T-cell (primary cell): ENCODE measurements around the gene KANSL3. TPM values are rescaled to one million over a fixed set of nuclear protein-coding genes. Genes with fewer than 3 reads are reported as not detected.
"Not testable (repeated sequence)": the region's sequence is repeated elsewhere in the genome, so short reads cannot be mapped to it uniquely, and the experiment has no call there.

Experiments
- ATAC-seq, 4 experiments: fragments of 200-7000 bp in 3 of 4; fragments of 150-1000 bp in 1 of 4; cut with Tn5 transposase; replicated peaks in 1 of 4; 1 replicate in 3 of 4; 2 replicates in 1 of 4; pipeline ENCODE4 v1.10.0; 2021; ENCODE audit warnings: moderate library complexity in 3 of 4, mild to moderate bottlenecking in 2 of 4, moderate number of reproducible peaks in 1 of 4
- CTCF ChIA-PET, 2 donors: fragments of 300-600 bp; sonication (Branson Sonifier 250); formaldehyde crosslinking; loops; one replicate each; lab custom pipeline; 2022; ENCODE audit warnings: antibody characterized with exemption in 2 of 2; lab: Charles Lee
- POLR2A ChIA-PET, 2 donors: fragments of 300-600 bp; sonication (Branson Sonifier 250); formaldehyde crosslinking; loops; one replicate each; lab custom pipeline; 2022; ENCODE audit warnings: antibody characterized with exemption in 2 of 2; lab: Charles Lee
- DNase-seq, 35 experiments: peaks; one replicate each; pipeline versions ENCODE4 v3.0.0 to v3.0.0-alpha.2; 2013 to 2023
- H3K27ac ChIP-seq: one replicate; pipeline ENCODE4 v1.5.1; 2013; ENCODE audit warnings: low read length
- H3K27me3 ChIP-seq, 2 experiments: replicated peaks in 1 of 2; 1 replicate in 1 of 2; 2 replicates in 1 of 2; pipeline versions ENCODE4 v1.6.1 to v1.7.0; 2013; ENCODE audit warnings: low read length in 1 of 2, mixed read lengths in 1 of 2; ENCODE audit not compliant: control insufficient read depth in 2 of 2, insufficient read depth in 2 of 2; ENCODE audit errors: extremely low read depth in 1 of 2
- H3K36me3 ChIP-seq, 2 donors: 1 replicate in 1 of 2; 2 replicates in 1 of 2; pipeline versions ENCODE4 v1.6.1 to v1.7.0; 2013; ENCODE audit warnings: low read length in 1 of 2; ENCODE audit not compliant: control insufficient read depth in 2 of 2, insufficient read depth in 1 of 2; ENCODE audit errors: extremely low read depth in 1 of 2
- H3K4me1 ChIP-seq, 2 experiments: 1 replicate in 1 of 2; 2 replicates in 1 of 2; pipeline versions ENCODE4 v1.6.1 to v1.7.0; 2013; ENCODE audit warnings: low read length in 2 of 2, mixed read lengths in 1 of 2; ENCODE audit not compliant: insufficient read depth in 2 of 2, control insufficient read depth in 1 of 2; ENCODE audit errors: extremely low read depth in 1 of 2
- H3K4me3 ChIP-seq, 2 donors: 1 replicate in 1 of 2; 2 replicates in 1 of 2; pipeline versions ENCODE4 v1.5.1 to v1.7.0; 2013; ENCODE audit warnings: mild to moderate bottlenecking in 2 of 2, low read length in 1 of 2, moderate library complexity in 1 of 2; ENCODE audit not compliant: control insufficient read depth in 1 of 2; ENCODE audit errors: extremely low read depth in 1 of 2
- H3K9me3 ChIP-seq: 2 replicates; pipeline ENCODE4 v1.7.0; 2013
- H3K27ac Mint-ChIP-seq, 2 donors: one replicate each; pipeline ENCODE4 v1.8.0; 2020 to 2021; ENCODE audit warnings: mild to moderate bottlenecking in 2 of 2, mixed read lengths in 2 of 2
- H3K27me3 Mint-ChIP-seq, 2 donors: one replicate each; pipeline ENCODE4 v1.8.0; 2021 to 2022; ENCODE audit warnings: mixed read lengths in 2 of 2
- H3K36me3 Mint-ChIP-seq: one replicate; pipeline ENCODE4 v1.8.0; 2021; ENCODE audit warnings: mixed read lengths
- H3K4me1 Mint-ChIP-seq, 3 donors: one replicate each; pipeline ENCODE4 v1.8.0; 2020 to 2022; ENCODE audit warnings: mixed read lengths in 3 of 3, mild to moderate bottlenecking in 1 of 3
- H3K4me3 Mint-ChIP-seq, 3 donors: one replicate each; pipeline ENCODE4 v1.8.0; 2020 to 2022; ENCODE audit warnings: mild to moderate bottlenecking in 3 of 3, mixed read lengths in 3 of 3, moderate library complexity in 3 of 3
- H3K9me3 Mint-ChIP-seq, 3 donors: one replicate each; pipeline ENCODE4 v1.8.0; 2020 to 2022; ENCODE audit warnings: mixed read lengths in 3 of 3
- WGBS: methylation state at CpG from one replicate; pipeline ENCODE4 v1.1.5; 2013; ENCODE audit warnings: missing lambda C conversion rate; ENCODE audit not compliant: insufficient coverage; 5-methylcytosine and 5-hydroxymethylcytosine counted together
- total RNA-seq, 35 experiments: library from RNA in 6 of 35; stranded (reverse) in 6 of 35; fragments of 120-200 nt in 1 of 35; gene quantifications; one replicate each; pipeline versions ENCODE4 v1.2.1 to v1.2.4 and lab custom pipeline; 2013 to 2026

The KANSL3 gene
- total RNA-seq, 5 donors from 2014 or later (not counting 1 experiment from before 2014, with no cell fraction given) = 55.1 to 67.6 (median 60.2) TPM

DNA sequence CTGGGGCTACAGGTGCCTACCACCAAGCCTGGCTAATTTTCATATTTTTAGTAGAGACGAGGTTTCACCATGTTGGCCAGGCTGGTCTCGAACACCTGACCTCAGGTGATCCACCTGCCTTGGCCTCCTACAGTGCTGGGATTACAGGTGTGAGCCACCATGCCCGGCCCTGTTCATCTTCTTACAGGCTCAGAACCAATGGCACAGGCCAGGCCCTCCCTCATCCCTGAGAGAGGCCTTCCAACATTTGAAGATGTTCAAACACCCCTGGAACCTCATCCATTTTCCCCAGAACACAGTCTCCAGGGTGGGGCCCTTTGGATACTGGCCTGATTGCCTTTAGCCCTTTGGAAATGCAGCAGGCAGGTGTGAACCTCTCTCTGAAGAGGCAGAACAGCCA, 27.6 kb upstream of the KANSL3 start:
- H3K27me3 Mint-ChIP-seq, H3K27ac ChIP-seq, ATAC-seq, H3K9me3 Mint-ChIP-seq, H3K36me3 ChIP-seq, H3K4me1 ChIP-seq, H3K27ac Mint-ChIP-seq, DNase-seq, H3K4me3 Mint-ChIP-seq, H3K4me1 Mint-ChIP-seq, CTCF ChIA-PET, H3K4me3 ChIP-seq, H3K9me3 ChIP-seq, H3K36me3 Mint-ChIP-seq: not testable (repeated sequence)
- 87% methylated on average over 3 of the region's 3 CpGs for WGBS
- POLR2A ChIA-PET = interaction anchor here in 1 of 2 donors (0.5 to 0.6 kb wide), 2 partner anchors 138 to 967 kb away, joined by 3 to 4 read pairs; no protein-coding TSS in a partner anchor
- H3K27me3 ChIP-seq = peaks cover 0 to 14% of the 10 kb centered on the region in 2 experiments

DNA sequence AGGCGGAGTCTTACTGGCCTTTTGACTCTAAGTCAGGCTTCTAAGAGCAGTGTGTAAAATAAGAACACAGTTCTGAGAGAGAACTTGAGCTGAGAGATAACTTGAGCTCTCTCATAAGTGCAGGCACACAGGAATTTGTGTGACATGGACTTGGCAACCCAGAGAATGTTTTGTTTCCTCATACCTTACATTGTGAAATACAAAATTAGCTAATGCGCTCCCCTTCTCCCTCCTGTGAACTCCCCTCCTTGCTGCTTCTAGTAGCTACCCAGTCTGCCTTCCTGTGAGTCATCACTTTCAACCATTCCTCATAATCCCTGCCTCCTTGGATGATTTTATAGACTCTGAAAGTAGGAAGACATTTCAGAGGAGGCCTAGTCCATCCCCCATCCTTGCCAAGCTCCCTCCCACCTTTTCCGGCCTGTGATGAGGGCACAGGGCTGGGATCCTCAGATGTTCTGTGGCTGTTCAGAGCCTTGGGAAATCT, 27.0 kb upstream of the KANSL3 start:
- Histone ChIP-seq H3K27me3 (peaks cover 0 to 14% of the 10 kb centered on the region in 2 experiments), H3K9me3 (no peaks in the 10 kb centered on the region), H3K27ac (no peak overlapping the region), H3K4me1 (no peaks in the 10 kb centered on the region), H3K36me3 (no peaks in the 10 kb centered on the region), H3K4me3 (no peak overlapping the region)
- Mint-ChIP-seq H3K27me3 (peaks cover 4 to 6% of the 10 kb centered on the region in 2 donors), H3K4me3 (no peak overlapping the region), H3K9me3 (peaks cover 0 to 4% (median 0%) of the 10 kb centered on the region in 3 donors), H3K4me1 (no peaks in the 10 kb centered on the region), H3K27ac (no peak overlapping the region), H3K36me3 (no peaks in the 10 kb centered on the region)
- DNase-seq (no peak), ATAC-seq (no peak)
- ChIA-PET POLR2A (interaction anchor here (0.5 to 0.6 kb wide), 3 partner anchors 43 to 102 kb away, joined by 3 to 4 read pairs (median 3); no protein-coding TSS in a partner anchor), CTCF (no interaction called here)
- 100% methylated on average over 1 of the region's 3 CpGs for WGBS

DNA sequence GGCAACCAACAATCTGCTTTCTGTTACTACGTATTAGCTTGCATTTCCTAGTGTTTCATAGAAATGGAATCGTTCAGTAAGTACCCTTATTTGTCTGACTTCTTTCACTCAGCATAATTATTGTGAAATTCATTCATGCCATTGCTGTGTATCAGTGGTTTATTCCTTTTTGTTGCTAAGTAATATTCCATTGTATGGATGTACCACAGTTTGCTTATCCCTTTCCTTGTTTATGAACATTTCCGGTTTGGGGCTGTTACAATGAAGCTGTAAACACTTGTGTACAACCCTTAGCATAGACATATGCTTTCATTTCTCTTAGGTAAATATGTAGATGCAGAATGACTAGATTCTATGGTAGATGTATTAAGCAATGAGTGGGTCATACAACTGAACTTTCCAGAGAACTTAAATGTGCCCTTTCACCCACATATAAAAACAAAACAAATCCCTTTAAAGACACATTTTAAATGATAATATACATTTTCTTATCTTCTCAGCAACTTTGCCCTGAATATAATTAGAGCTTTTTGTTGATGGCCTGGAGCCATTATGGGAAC, 26.3 kb upstream of the KANSL3 start:
- no peaks in the 10 kb centered on the region for H3K9me3 ChIP-seq
- no peak overlapping the region for H3K27ac ChIP-seq
- ATAC-seq (no peak), DNase-seq (no peak)
- H3K4me1 ChIP-seq = no peaks in the 10 kb centered on the region
- POLR2A ChIA-PET = interaction anchor here (0.5 to 0.6 kb wide), 2 partner anchors 43 to 68 kb away, joined by 3 read pairs; no protein-coding TSS in a partner anchor
- Mint-ChIP-seq H3K27ac (no peak overlapping the region), H3K27me3 (peaks cover 4 to 6% of the 10 kb centered on the region in 2 donors), H3K4me1 (no peaks in the 10 kb centered on the region), H3K36me3 (no peaks in the 10 kb centered on the region), H3K9me3 (peaks cover 0 to 4% (median 0%) of the 10 kb centered on the region in 3 donors), H3K4me3 (no peak overlapping the region)
- CTCF ChIA-PET = no interaction called here
- no peaks in the 10 kb centered on the region for H3K36me3 ChIP-seq
- no peak overlapping the region for H3K4me3 ChIP-seq
- H3K27me3 ChIP-seq = peaks cover 0 to 10% of the 10 kb centered on the region in 2 experiments
- WGBS = no CpG with 5 or more reads among the region's 3 CpGs

DNA sequence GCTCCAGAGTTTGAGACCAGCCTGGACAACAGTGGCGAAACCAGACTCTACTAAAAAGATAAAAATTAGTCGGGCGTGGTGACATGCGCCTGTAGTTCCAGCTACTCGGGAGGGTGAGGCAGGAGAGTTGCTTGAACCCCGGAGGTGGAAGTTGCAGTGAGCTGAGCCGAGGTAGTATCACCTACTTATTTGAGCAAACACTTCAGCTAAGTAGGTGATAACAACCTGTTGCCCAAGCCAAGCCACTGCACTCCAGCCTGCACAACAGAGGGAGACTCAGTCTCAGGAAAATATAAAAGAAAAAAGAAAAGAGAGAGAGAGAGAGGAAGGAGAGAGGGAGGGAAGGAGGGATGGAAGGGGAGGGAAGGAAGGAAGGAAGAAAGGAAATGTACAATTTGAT, 25.7 kb upstream of the KANSL3 start:
- 90% methylated on average over 2 of the region's 7 CpGs for whole genome bisulfite sequencing
- H3K4me1 ChIP-seq = no peaks in the 10 kb centered on the region
- no peaks in the 10 kb centered on the region for H3K36me3 ChIP-seq
- no peak for ATAC-seq
- no peaks in the 10 kb centered on the region for H3K36me3 Mint-ChIP-seq
- ChIA-PET CTCF (interaction anchor here in 1 of 2 donors (0.7 kb wide), 1 partner anchor 98 kb away, joined by 6 read pairs; no protein-coding TSS in a partner anchor), POLR2A (no interaction called here)
- no peak overlapping the region for H3K4me3 ChIP-seq
- no peak overlapping the region for H3K27ac Mint-ChIP-seq
- no peak for DNase-seq
- H3K4me1 Mint-ChIP-seq = no peaks in the 10 kb centered on the region
- no peaks in the 10 kb centered on the region for H3K9me3 ChIP-seq
- H3K27ac ChIP-seq = no peak overlapping the region
- no peak overlapping the region for H3K4me3 Mint-ChIP-seq
- H3K27me3 ChIP-seq = peaks cover 0 to 4% of the 10 kb centered on the region in 2 experiments
- H3K9me3 Mint-ChIP-seq = peaks cover 0 to 4% (median 0%) of the 10 kb centered on the region in 3 donors
- H3K27me3 Mint-ChIP-seq = peaks cover 4% of the 10 kb centered on the region in 2 donors

DNA sequence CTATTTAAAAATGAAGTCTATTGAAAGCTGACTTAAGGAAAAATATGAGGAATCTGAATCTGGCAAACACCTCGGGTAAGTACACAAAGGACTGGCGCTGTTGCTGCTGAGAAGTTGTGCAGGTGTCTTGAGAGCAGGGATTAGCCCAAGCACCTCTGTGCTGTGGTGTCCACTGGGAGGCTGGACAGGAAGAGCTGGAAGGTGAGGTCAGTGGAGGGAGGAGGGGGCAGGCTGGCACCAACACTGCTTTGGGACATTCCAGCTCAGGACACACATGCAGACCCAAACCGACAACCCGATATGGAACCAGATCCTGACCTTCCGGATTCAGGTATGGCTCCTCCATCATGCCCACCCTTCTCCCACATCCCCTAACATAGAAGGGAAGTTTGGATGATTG, 25.1 kb upstream of the KANSL3 start:
- POLR2A ChIA-PET = no interaction called here
- no peak for DNase-seq
- peaks cover 0 to 4% (median 0%) of the 10 kb centered on the region in 3 donors for H3K9me3 Mint-ChIP-seq
- 93% methylated on average over 2 of the region's 5 CpGs for WGBS
- no peaks in the 10 kb centered on the region for H3K9me3 ChIP-seq
- H3K4me3 Mint-ChIP-seq = no peak overlapping the region
- H3K27ac ChIP-seq = no peak overlapping the region
- no peaks in the 10 kb centered on the region for H3K27me3 ChIP-seq
- no peaks in the 10 kb centered on the region for H3K4me1 Mint-ChIP-seq
- H3K36me3 Mint-ChIP-seq = no peaks in the 10 kb centered on the region
- H3K4me3 ChIP-seq = no peak overlapping the region
- H3K27me3 Mint-ChIP-seq = peaks cover 2 to 4% of the 10 kb centered on the region in 2 donors
- no peak for ATAC-seq
- H3K27ac Mint-ChIP-seq = no peak overlapping the region
- no peaks in the 10 kb centered on the region for H3K4me1 ChIP-seq
- CTCF ChIA-PET = no interaction called here
- no peaks in the 10 kb centered on the region for H3K36me3 ChIP-seq

DNA sequence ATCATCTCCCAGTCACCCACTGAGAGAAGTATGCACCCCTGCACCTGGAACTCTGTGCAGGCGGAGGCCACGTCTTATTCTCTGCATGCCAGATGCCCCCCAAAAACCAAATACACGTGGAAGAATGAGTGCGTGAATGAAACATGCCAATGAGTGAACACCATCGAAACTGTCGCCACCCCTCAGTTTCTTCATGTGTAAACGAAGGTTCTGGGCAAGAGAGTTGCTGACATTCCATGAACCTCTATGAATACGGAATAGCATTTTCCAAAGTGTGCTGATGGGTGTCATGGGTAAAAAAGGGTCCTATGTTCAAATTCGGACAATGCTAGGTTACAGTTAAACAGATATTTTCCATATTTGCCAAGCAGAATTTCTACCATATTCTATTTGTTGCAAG, 24.2 kb upstream of the KANSL3 start:
- peaks cover 2 to 4% of the 10 kb centered on the region in 2 donors for H3K27me3 Mint-ChIP-seq
- Histone ChIP-seq H3K4me3 (no peak overlapping the region), H3K4me1 (no peaks in the 10 kb centered on the region), H3K36me3 (no peaks in the 10 kb centered on the region), H3K27ac (no peak overlapping the region), H3K27me3 (no peaks in the 10 kb centered on the region), H3K9me3 (no peaks in the 10 kb centered on the region)
- peaks cover 0 to 4% (median 0%) of the 10 kb centered on the region in 3 donors for H3K9me3 Mint-ChIP-seq
- ATAC-seq (no peak), DNase-seq (no peak)
- H3K27ac Mint-ChIP-seq = no peak overlapping the region
- no peaks in the 10 kb centered on the region for H3K36me3 Mint-ChIP-seq
- H3K4me1 Mint-ChIP-seq = no peaks in the 10 kb centered on the region
- WGBS = 88% methylated on average over 8 of the region's 9 CpGs
- H3K4me3 Mint-ChIP-seq = no peak overlapping the region
- CTCF ChIA-PET = no interaction called here
- POLR2A ChIA-PET = no interaction called here
